ENCODE measurements around the gene SRSF5. TPM values are rescaled to one million over a fixed set of nuclear protein-coding genes. Genes with fewer than 3 reads are reported as not detected.

The SRSF5 gene
- total and polyA plus RNA-seq, 2 of the 13 experiments (the other 11 are each of a cell fraction or from before 2014, with no cell fraction given): 189 to 277 TPM

GRCh38 chr14:69726761-69727511, 40.0 kb upstream of the SRSF5 start (continued):
- TF ChIP-seq ZNF724P (CRISPR knock-in tag; IDR thresholded peaks at IDR 0.05; ENCODE audit: borderline replicate concordance): no peak
- TF ChIP-seq MYPOP (CRISPR knock-in tag; IDR thresholded peaks at IDR 0.05): no peak
- TF ChIP-seq BORCS8-MEF2B (CRISPR knock-in tag; IDR thresholded peaks at IDR 0.05): peak; percentile 46; the same call in 1 of the 2 replicates
- no peak for TF ChIP-seq ZNF101 (CRISPR knock-in tag; IDR thresholded peaks at IDR 0.05; ENCODE audit: borderline replicate concordance, low read depth)
- TF ChIP-seq, protein P1, sequence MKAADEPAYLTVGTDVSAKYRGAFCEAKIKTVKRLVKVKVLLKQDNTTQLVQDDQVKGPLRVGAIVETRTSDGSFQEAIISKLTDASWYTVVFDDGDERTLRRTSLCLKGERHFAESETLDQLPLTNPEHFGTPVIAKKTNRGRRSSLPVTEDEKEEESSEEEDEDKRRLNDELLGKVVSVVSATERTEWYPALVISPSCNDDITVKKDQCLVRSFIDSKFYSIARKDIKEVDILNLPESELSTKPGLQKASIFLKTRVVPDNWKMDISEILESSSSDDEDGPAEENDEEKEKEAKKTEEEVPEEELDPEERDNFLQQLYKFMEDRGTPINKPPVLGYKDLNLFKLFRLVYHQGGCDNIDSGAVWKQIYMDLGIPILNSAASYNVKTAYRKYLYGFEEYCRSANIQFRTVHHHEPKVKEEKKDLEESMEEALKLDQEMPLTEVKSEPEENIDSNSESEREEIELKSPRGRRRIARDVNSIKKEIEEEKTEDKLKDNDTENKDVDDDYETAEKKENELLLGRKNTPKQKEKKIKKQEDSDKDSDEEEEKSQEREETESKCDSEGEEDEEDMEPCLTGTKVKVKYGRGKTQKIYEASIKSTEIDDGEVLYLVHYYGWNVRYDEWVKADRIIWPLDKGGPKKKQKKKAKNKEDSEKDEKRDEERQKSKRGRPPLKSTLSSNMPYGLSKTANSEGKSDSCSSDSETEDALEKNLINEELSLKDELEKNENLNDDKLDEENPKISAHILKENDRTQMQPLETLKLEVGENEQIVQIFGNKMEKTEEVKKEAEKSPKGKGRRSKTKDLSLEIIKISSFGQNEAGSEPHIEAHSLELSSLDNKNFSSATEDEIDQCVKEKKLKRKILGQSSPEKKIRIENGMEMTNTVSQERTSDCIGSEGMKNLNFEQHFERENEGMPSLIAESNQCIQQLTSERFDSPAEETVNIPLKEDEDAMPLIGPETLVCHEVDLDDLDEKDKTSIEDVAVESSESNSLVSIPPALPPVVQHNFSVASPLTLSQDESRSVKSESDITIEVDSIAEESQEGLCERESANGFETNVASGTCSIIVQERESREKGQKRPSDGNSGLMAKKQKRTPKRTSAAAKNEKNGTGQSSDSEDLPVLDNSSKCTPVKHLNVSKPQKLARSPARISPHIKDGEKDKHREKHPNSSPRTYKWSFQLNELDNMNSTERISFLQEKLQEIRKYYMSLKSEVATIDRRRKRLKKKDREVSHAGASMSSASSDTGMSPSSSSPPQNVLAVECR (CRISPR knock-in tag; IDR thresholded peaks at IDR 0.05; ENCODE audit: borderline replicate concordance): peak; percentile 19; the same call in 1 of the 2 replicates
- TF ChIP-seq KAT2B (IDR thresholded peaks at IDR 0.05; ENCODE audit: borderline replicate concordance, low read depth, low read length): no peak
- TF ChIP-seq ELF3 (CRISPR knock-in tag; IDR thresholded peaks at IDR 0.05): no peak
- no peak for TF ChIP-seq ATM (IDR thresholded peaks at IDR 0.05; ENCODE audit: borderline replicate concordance)
- TF ChIP-seq HOXA3 (CRISPR knock-in tag; IDR thresholded peaks at IDR 0.05): peak; percentile 50; the same call in 1 of the 2 replicates
- 0 out of 2 replicates have a peak, but pooled peaks have one; percentile 33 for TF ChIP-seq ATF2 (CRISPR knock-in tag; IDR thresholded peaks at IDR 0.05)
- no peak for TF ChIP-seq NFRKB (IDR thresholded peaks at IDR 0.05)
- TF ChIP-seq ZNF7 (CRISPR knock-in tag; IDR thresholded peaks at IDR 0.05): no peak
- TF ChIP-seq SETDB1 (CRISPR knock-in tag; IDR thresholded peaks at IDR 0.05; ENCODE audit: borderline replicate concordance): no peak
- no peak; the same call in 1 of the 2 replicates for TF ChIP-seq MEIS2 (CRISPR knock-in tag; IDR thresholded peaks at IDR 0.05)
- TF ChIP-seq PAF1 (CRISPR knock-in tag; IDR thresholded peaks at IDR 0.05): no peak
- no peak for TF ChIP-seq MIER2 (CRISPR knock-in tag; IDR thresholded peaks at IDR 0.05)
- TF ChIP-seq ZNF530 (CRISPR knock-in tag; IDR thresholded peaks at IDR 0.05; ENCODE audit: low read depth): no peak
- TF ChIP-seq ZNF326 (CRISPR knock-in tag; IDR thresholded peaks at IDR 0.05; ENCODE audit: borderline replicate concordance): no peak
- no peak for TF ChIP-seq FOXO1 (CRISPR knock-in tag; IDR thresholded peaks at IDR 0.05)
- TF ChIP-seq ZNF468 (CRISPR knock-in tag; IDR thresholded peaks at IDR 0.05): no peak
- no peak for TF ChIP-seq ZNF446 (CRISPR knock-in tag; IDR thresholded peaks at IDR 0.05)
- no peak for TF ChIP-seq NFIB (CRISPR knock-in tag; IDR thresholded peaks at IDR 0.05; ENCODE audit: borderline replicate concordance)
- TF ChIP-seq ZNF136 (CRISPR knock-in tag; IDR thresholded peaks at IDR 0.05; ENCODE audit: low read depth): 0 out of 2 replicates have a peak, but pooled peaks have one; percentile 50

Measured in HepG2 (cell line).